Measurements from ENCODE around the gene RP9. TPM values are rescaled to one million over a fixed set of nuclear protein-coding genes. Genes with fewer than 3 reads are reported as not detected.

RP9 gene
- total and polyA plus RNA-seq, 4 donors = 7.8 to 13.4 (median 11.2) TPM

DNA sequence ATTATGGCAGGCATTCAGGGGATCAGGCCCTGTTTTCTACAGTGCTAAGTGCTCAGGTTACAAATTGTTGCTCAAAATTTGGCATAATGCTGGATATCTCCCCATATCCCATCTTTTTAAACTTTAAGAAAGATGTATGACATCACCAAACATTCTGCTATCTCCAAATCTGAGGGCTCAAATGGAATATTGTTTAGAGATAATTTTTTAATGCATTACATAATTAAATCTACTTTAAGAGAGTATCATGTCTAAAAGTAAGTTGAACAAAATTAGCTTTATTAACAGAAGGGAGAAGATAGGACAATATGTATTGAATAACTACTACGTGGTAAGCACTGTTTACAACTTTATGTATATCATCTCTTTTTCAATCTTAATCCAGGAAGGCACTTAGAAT is 60.5 kb downstream of the RP9 start:
- no peak overlapping the region for H3K27ac ChIP-seq (ENCODE audit: low read depth in 1 of 2, low read length in 1 of 2)
- no peak for ATAC-seq (ENCODE audit: insufficient read depth, low FRiP score)
- peaks cover 0 to 11% (median 2%) of the 10 kb centered on the region in 5 donors for H3K4me1 ChIP-seq (ENCODE audit: control insufficient read depth in 5 of 5, insufficient read depth in 5 of 5, low read length in 5 of 5)

DNA sequence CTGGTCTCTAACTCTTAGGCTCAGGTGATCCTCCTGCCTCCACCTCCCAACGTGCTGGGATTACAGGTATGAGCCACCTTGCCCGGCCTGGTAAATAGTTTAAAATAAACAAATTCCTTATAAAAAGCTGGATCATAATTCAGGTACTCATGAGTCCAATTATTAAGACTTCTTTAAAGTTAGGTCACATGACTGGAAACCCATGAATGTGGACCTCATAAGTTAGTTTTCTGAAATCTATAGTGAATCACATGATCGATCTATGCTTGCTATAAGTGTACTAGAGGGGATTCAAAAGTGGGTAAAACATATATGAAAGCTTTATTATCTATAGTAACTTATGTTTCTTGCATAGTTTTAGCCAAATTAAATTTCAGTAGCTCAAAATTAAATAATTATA is 60.9 kb downstream of the RP9 start:
- Histone ChIP-seq H3K36me3 (ENCODE audit: control insufficient read depth in 4 of 4, insufficient read depth in 4 of 4, low read length in 4 of 4) (no peaks in the 10 kb centered on the region), H3K27me3 (ENCODE audit: control insufficient read depth in 3 of 3, insufficient read depth in 3 of 3, low read length in 2 of 3) (no peaks in the 10 kb centered on the region), H3K9ac (ENCODE audit: insufficient read depth in 1 of 2, low read length in 2 of 2) (no peak overlapping the region), H3K9me3 (ENCODE audit: control insufficient read depth in 4 of 4, insufficient read depth in 3 of 4, low read length in 3 of 4) (no peaks in the 10 kb centered on the region), H3K4me1 (ENCODE audit: control insufficient read depth in 5 of 5, insufficient read depth in 5 of 5, low read length in 5 of 5) (peaks cover 0 to 11% (median 2%) of the 10 kb centered on the region in 5 donors), H3K4me3 (no peak overlapping the region), H3K27ac (ENCODE audit: low read depth in 1 of 2, low read length in 1 of 2) (no peak overlapping the region)
- ATAC-seq (ENCODE audit: insufficient read depth, low FRiP score) (no peak), DNase-seq (no peak)
- 95 to 97% methylated on average over 3 of the region's 3 CpGs for WGBS, 2 donors
- TF ChIP-seq, protein P1, sequence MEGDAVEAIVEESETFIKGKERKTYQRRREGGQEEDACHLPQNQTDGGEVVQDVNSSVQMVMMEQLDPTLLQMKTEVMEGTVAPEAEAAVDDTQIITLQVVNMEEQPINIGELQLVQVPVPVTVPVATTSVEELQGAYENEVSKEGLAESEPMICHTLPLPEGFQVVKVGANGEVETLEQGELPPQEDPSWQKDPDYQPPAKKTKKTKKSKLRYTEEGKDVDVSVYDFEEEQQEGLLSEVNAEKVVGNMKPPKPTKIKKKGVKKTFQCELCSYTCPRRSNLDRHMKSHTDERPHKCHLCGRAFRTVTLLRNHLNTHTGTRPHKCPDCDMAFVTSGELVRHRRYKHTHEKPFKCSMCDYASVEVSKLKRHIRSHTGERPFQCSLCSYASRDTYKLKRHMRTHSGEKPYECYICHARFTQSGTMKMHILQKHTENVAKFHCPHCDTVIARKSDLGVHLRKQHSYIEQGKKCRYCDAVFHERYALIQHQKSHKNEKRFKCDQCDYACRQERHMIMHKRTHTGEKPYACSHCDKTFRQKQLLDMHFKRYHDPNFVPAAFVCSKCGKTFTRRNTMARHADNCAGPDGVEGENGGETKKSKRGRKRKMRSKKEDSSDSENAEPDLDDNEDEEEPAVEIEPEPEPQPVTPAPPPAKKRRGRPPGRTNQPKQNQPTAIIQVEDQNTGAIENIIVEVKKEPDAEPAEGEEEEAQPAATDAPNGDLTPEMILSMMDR (IDR thresholded peaks at IDR 0.05; ENCODE audit: control extremely low read depth, extremely low read depth) = no peak

More for the DNA sequence above, 60.5 kb downstream of the RP9 start:
- Histone ChIP-seq H3K27me3 (ENCODE audit: control insufficient read depth in 3 of 3, insufficient read depth in 3 of 3, low read length in 2 of 3) (no peaks in the 10 kb centered on the region), H3K36me3 (ENCODE audit: control insufficient read depth in 4 of 4, insufficient read depth in 4 of 4, low read length in 4 of 4) (no peaks in the 10 kb centered on the region), H3K9me3 (ENCODE audit: control insufficient read depth in 4 of 4, insufficient read depth in 3 of 4, low read length in 3 of 4) (no peaks in the 10 kb centered on the region), H3K9ac (ENCODE audit: insufficient read depth in 1 of 2, low read length in 2 of 2) (no peak overlapping the region), H3K4me3 (no peak overlapping the region)
- no peak for DNase-seq
- WGBS, 2 donors = 88 to 90% methylated on average over 1 of the region's 1 CpG
- TF ChIP-seq, protein P1 (IDR thresholded peaks at IDR 0.05; ENCODE audit: control extremely low read depth, extremely low read depth) = no peak

DNA sequence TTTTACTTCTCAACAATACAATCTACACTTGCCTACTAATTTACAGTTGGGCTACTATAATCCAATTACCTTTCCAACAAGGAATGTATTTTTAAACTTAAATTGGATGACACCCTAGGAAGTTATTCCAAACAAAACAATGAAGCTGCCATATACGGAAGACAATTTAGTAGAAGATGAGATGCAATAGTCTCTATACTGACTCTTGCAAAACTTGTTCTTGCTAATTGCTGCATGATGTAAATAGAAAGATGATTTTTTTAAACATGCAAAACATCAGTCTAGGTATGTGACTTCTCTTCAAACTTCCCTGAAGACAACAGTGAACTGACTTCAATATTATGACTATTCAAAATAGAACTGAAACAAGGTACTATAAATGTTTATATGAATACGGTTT is 64.2 kb downstream of the RP9 start:
- Histone ChIP-seq H3K27me3 (ENCODE audit: control insufficient read depth in 3 of 3, insufficient read depth in 3 of 3, low read length in 2 of 3) (no peaks in the 10 kb centered on the region), H3K9me3 (ENCODE audit: control insufficient read depth in 4 of 4, insufficient read depth in 3 of 4, low read length in 3 of 4) (no peaks in the 10 kb centered on the region), H3K27ac (ENCODE audit: low read depth in 1 of 2, low read length in 1 of 2) (no peak overlapping the region), H3K36me3 (ENCODE audit: control insufficient read depth in 4 of 4, insufficient read depth in 4 of 4, low read length in 4 of 4) (no peaks in the 10 kb centered on the region), H3K4me1 (ENCODE audit: control insufficient read depth in 5 of 5, insufficient read depth in 5 of 5, low read length in 5 of 5) (peaks cover 2 to 7% (median 6%) of the 10 kb centered on the region in 5 donors), H3K4me3 (no peak overlapping the region), H3K9ac (ENCODE audit: insufficient read depth in 1 of 2, low read length in 2 of 2) (no peak overlapping the region)
- ATAC-seq (ENCODE audit: insufficient read depth, low FRiP score) = no peak
- TF ChIP-seq, protein P1 (IDR thresholded peaks at IDR 0.05; ENCODE audit: control extremely low read depth, extremely low read depth) = no peak
- DNase-seq = no peak
- 14 to 29% methylated on average over 2 of the region's 2 CpGs for WGBS, 2 donors

Small RNAs within 50 kb of the gene (small RNA-seq; reads per million reads assigned to genes)
- gene AC074338.1 (ENCODE audit: low replicate concordance) (not detected), gene RN7SL505P (ENCODE audit: low replicate concordance) (not detected)

Other genes with a start within 250 kb of the RP9 start
- gene KBTBD2, start 217.6 kb downstream of the RP9 start, total RNA-seq = 10 to 100 TPM; 24.5 to 80.5 TPM
- gene KBTBD2, start 217.6 kb downstream of the RP9 start, polyA plus RNA-seq = 10 to 100 TPM; 15.0 to 26.7 TPM
- gene FKBP9, start 152.0 kb downstream of the RP9 start, total RNA-seq = 100 to 1,000 TPM; 117 to 118 TPM
- 10 to 100 TPM; 24.2 to 31.0 TPM for gene FKBP9, start 152.0 kb downstream of the RP9 start, polyA plus RNA-seq
- gene NT5C3A, start 46.6 kb downstream of the RP9 start, total RNA-seq = 10 to 100 TPM; 24.3 to 48.1 TPM
- gene NT5C3A, start 46.6 kb downstream of the RP9 start, polyA plus RNA-seq = 10 to 100 TPM; 19.0 to 23.1 TPM
- gene BBS9, start 20.2 kb upstream of the RP9 start, total RNA-seq = 10 to 100 TPM; 25.4 to 65.0 TPM
- gene BBS9, start 20.2 kb upstream of the RP9 start, polyA plus RNA-seq = 1 to 10 TPM; 3.5 to 5.0 TPM

Measured in lung (tissue), 13 donors.